ENCODE data around the gene SYS1. TPM values are rescaled to one million over a fixed set of nuclear protein-coding genes. Genes with fewer than 3 reads are reported as not detected.

SYS1 gene
- total RNA-seq, 2 donors from 2014 or later, result 14.2 to 15.3 TPM

DNA sequence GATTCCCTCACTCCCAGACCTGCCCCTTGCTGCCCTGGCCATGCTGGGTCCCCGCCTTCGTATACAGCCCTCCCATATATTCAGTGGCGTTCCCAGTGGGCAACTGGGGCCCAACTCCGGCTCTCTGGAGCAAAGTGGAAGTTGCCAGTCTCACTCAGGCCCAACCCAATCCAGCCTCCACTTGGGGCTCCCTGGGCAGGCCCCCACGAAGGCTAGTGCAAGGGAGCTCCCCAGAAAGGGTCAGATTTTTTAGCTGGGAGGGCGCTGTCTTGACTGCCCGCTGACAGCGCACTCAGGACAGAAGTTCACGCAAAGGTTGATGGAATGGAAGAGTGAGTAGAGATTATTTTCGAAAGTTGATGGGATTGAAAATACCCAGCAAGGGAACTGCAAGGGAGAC lies 9.3 kb downstream of the SYS1 start:
- no peak for DNase-seq
- Histone ChIP-seq H3K4me1 (peaks cover 14% of the 10 kb centered on the region), H3K4me3 (no peak overlapping the region), H3K9me3 (no peaks in the 10 kb centered on the region), H3K27me3 (no peaks in the 10 kb centered on the region), H3K27ac (no peak overlapping the region), H3K36me3 (replicated peaks in 1 of 2; ENCODE audit: insufficient read depth in 1 of 2, low read depth in 2 of 2) (no peaks in the 10 kb centered on the region)
- WGBS, 2 donors, result 87 to 92% methylated on average over 10 of the region's 10 CpGs
- TF ChIP-seq CTCF (IDR thresholded peaks at IDR 0.05) (no peak), POLR2A (IDR thresholded peaks at IDR 0.05) (no peak)
- ATAC-seq, result no peak
- intact Hi-C loops (cut with DNase I), result no loop called here

DNA sequence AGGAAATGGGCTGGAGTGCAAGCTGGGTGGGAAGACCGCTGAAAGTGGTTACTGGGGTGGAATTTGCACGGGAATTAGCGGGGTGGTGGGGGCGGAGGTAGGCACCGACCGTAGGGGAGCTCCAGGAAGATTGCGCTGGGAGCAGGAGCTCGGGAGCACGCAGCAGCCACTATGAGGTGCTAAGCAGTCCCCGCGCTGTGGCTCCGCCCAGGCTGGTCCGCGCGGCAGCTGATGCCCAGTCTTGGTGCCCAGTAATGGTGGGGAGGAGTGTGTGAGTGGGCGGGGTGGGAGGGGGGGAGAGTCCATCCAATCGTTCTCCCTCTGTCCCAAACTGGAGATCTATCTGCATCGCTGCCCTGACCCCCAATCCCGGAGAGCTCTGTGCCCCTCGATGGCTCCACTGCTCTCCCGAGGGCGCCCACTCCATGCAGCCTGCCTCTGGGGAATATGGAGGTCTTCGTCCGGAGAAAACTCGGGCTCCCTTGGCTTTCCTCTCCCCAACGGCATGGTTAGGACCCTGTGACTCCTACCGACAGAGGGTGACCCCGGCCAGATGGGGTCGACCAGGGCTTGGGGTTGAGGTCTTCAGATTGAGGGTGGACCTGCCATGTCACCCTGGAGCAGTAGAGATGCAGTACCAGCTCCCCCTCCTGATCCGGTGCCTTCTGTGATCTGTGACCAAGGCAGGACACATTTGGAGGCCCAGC lies 9.8 kb downstream of the SYS1 start:
- 45 to 53% methylated on average over 16 to 27 of the region's 30 CpGs for WGBS, 2 donors

GRCh38 chr20:45373353-45374100 lies 10.6 kb downstream of the SYS1 start:
- peak overlapping the region in 3 of 4 donors; percentile 42 to 57 (median 52) for H3K27ac ChIP-seq

More for the DNA sequence above, 9.8 kb downstream of the SYS1 start:
- intact Hi-C loops (cut with DNase I), result no loop called here
- Histone ChIP-seq H3K4me3 (no peak overlapping the region), H3K4me1 (peaks cover 14% of the 10 kb centered on the region), H3K36me3 (replicated peaks in 1 of 2; ENCODE audit: insufficient read depth in 1 of 2, low read depth in 2 of 2) (no peaks in the 10 kb centered on the region), H3K27ac (peak overlapping the region in 3 of 4 donors; percentile 42 to 57 (median 52)), H3K9me3 (no peaks in the 10 kb centered on the region), H3K27me3 (no peaks in the 10 kb centered on the region)
- TF ChIP-seq POLR2A (IDR thresholded peaks at IDR 0.05) (no peak), CTCF (IDR thresholded peaks at IDR 0.05) (no peak)
- DNase-seq (peak in 2 of 4 donors; percentile 44 to 49), ATAC-seq (peak; percentile 39)

GRCh38 chr20:45374101-45374467 lies 11.1 kb downstream of the SYS1 start:
- 43% methylated on average over 9 of the region's 9 CpGs for WGBS, 2 donors
- DNase-seq (no peak), ATAC-seq (no peak)
- Histone ChIP-seq H3K9me3 (no peaks in the 10 kb centered on the region), H3K4me1 (peaks cover 14% of the 10 kb centered on the region), H3K4me3 (peak overlapping the region in 1 of 2 donors; percentile 10), H3K27ac (peak overlapping the region in 2 of 4 donors; percentile 42 to 57), H3K27me3 (no peaks in the 10 kb centered on the region), H3K36me3 (replicated peaks in 1 of 2; ENCODE audit: insufficient read depth in 1 of 2, low read depth in 2 of 2) (no peaks in the 10 kb centered on the region)
- no peak for TF ChIP-seq CTCF (IDR thresholded peaks at IDR 0.05)
- TF ChIP-seq POLR2A (IDR thresholded peaks at IDR 0.05), result no peak
- intact Hi-C loops (cut with DNase I), result no loop called here

More at GRCh38 chr20:45373353-45374100, 10.6 kb downstream of the SYS1 start:
- Histone ChIP-seq H3K4me1 (peaks cover 14% of the 10 kb centered on the region), H3K36me3 (replicated peaks in 1 of 2; ENCODE audit: insufficient read depth in 1 of 2, low read depth in 2 of 2) (no peaks in the 10 kb centered on the region), H3K27me3 (no peaks in the 10 kb centered on the region), H3K9me3 (no peaks in the 10 kb centered on the region), H3K4me3 (peak overlapping the region; percentile 10)
- WGBS, 2 donors, result 3 to 15% methylated on average over 19 to 38 of the region's 38 CpGs
- peak; percentile 88 to 94 (median 90) for DNase-seq
- intact Hi-C loops (cut with DNase I), result no loop called here
- peak; percentile 93 for ATAC-seq
- TF ChIP-seq POLR2A (IDR thresholded peaks at IDR 0.05), result no peak
- TF ChIP-seq CTCF (IDR thresholded peaks at IDR 0.05), result peak; percentile 77 to 95 (median 91)
